ENCODE results near the gene DCLRE1C. TPM values are rescaled to one million over a fixed set of nuclear protein-coding genes. Genes with fewer than 3 reads are reported as not detected.

DCLRE1C gene
- total RNA-seq, 1 donor from 2014 or later = 8.6 TPM

DNA sequence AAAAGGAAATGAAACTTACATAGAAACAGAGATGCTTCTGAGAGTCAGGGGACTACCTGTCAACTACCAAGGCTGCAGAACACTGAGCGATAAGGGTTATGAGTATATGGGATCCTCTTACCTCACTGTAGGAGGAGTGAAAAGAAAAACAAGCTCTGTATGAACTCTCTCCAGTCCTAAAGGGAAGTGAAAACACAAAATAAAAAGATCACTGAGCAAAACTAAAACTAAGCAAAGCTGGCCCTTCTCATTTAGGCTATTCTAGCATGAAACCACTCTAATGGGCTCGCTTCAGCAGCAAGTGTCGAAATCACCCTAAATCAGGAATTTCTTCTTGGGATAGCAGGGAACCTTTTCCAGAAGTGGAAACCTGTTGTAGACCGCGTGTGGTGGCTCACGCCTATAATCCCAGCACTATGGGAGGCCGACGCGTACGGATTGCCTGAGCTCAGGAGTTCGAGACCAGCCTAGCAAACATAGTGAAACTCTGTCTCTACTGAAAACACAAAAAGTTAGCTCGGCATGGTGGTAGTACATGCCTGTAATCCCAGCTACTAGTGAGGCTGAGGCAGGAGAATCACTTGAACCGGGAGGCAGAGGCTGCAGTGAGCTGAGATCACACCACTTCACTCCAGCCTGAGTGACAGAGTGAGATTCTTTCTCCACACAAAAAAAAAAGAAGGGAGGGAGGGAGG is 27.0 kb downstream of the DCLRE1C start:
- Histone ChIP-seq H3K27ac (no peak overlapping the region), H3K36me3 (peaks cover 57 to 71% of the 10 kb centered on the region in 2 donors), H3K4me1 (no peaks in the 10 kb centered on the region), H3K4me3 (no peak overlapping the region), H3K27me3 (no peaks in the 10 kb centered on the region), H3K9me3 (no peaks in the 10 kb centered on the region)
- intact Hi-C loops (cut with DNase I) = no loop called here
- TF ChIP-seq, protein P1, sequence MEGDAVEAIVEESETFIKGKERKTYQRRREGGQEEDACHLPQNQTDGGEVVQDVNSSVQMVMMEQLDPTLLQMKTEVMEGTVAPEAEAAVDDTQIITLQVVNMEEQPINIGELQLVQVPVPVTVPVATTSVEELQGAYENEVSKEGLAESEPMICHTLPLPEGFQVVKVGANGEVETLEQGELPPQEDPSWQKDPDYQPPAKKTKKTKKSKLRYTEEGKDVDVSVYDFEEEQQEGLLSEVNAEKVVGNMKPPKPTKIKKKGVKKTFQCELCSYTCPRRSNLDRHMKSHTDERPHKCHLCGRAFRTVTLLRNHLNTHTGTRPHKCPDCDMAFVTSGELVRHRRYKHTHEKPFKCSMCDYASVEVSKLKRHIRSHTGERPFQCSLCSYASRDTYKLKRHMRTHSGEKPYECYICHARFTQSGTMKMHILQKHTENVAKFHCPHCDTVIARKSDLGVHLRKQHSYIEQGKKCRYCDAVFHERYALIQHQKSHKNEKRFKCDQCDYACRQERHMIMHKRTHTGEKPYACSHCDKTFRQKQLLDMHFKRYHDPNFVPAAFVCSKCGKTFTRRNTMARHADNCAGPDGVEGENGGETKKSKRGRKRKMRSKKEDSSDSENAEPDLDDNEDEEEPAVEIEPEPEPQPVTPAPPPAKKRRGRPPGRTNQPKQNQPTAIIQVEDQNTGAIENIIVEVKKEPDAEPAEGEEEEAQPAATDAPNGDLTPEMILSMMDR (IDR thresholded peaks at IDR 0.05) = no peak
- no peak for DNase-seq (ENCODE audit: low spot score in 2 of 2)

DNA sequence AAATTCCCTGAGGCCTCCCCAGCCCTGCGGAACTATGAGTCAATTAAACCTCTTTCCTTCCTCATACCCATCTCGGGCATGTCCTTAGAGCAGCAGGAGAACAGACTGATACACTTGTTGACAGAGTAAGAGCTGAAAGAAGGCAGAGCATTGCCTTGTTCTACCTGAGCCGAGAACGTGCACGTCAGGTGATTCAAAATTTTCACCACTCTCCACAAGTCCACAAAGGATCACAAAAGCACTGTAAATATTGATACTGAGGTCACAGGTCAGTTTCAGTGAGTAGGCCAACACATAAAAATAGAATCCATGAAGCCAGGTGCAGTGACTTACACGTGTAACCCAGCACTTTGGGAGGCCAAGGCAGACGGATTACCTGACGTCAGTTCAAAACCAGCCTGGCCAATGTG is 27.8 kb downstream of the DCLRE1C start:
- no peaks in the 10 kb centered on the region for H3K27me3 ChIP-seq
- H3K4me3 ChIP-seq = no peak overlapping the region
- H3K4me1 ChIP-seq = no peaks in the 10 kb centered on the region
- H3K27ac ChIP-seq = no peak overlapping the region
- DNase-seq (ENCODE audit: low spot score in 2 of 2) = no peak
- no peaks in the 10 kb centered on the region for H3K9me3 ChIP-seq
- intact Hi-C loops (cut with DNase I) = no loop called here
- peaks cover 60 to 71% of the 10 kb centered on the region in 2 donors for H3K36me3 ChIP-seq
- TF ChIP-seq, protein P1 (IDR thresholded peaks at IDR 0.05) = no peak

DNA sequence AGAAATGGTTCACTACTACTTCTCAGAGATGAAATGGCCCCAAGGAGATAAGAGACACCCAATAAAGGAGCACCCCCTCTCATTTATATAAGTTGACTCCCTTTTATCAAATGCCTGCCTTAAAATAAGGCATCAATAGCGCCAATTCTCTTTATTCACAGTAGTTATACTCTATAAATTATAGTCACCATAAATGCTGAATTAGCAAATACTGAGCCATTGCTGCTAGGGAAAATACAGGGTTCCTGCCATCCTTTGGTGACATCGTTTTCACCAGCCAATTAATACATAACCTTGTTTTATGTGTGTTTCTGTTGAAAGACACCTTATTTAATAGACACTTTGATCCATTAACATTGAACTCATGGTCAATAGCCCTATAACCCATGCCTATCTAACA is 28.6 kb downstream of the DCLRE1C start:
- Histone ChIP-seq H3K27me3 (no peaks in the 10 kb centered on the region), H3K9me3 (no peaks in the 10 kb centered on the region), H3K4me1 (no peaks in the 10 kb centered on the region), H3K27ac (no peak overlapping the region), H3K4me3 (no peak overlapping the region), H3K36me3 (peaks cover 59 to 71% of the 10 kb centered on the region in 2 donors)
- intact Hi-C loops (cut with DNase I) = no loop called here
- TF ChIP-seq, protein P1 (IDR thresholded peaks at IDR 0.05) = no peak
- DNase-seq (ENCODE audit: low spot score in 2 of 2) = no peak

DNA sequence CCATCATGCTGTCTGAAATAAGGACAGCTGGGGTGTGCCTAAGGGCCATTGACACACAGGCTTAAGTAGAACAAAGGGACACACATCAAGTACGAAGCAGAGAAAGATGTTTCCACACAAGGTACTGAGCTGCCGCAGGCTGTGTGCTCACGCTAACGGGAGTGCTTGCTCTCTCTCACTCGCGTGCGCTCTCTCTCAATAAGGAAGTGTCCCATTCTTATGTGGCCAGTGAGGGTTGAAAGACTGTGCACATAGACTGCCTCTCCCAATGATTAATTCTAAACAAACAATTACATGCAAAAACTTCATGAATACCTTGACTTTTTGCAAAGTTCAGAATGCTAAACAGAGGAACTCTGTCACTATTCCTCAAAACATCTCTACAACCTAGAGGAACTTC is 29.9 kb downstream of the DCLRE1C start:
- H3K36me3 ChIP-seq = peaks cover 59 to 77% of the 10 kb centered on the region in 2 donors
- DNase-seq (ENCODE audit: low spot score in 2 of 2) = no peak
- no peaks in the 10 kb centered on the region for H3K27me3 ChIP-seq
- H3K27ac ChIP-seq = no peak overlapping the region
- H3K4me3 ChIP-seq = no peak overlapping the region
- no peaks in the 10 kb centered on the region for H3K4me1 ChIP-seq
- intact Hi-C loops (cut with DNase I) = no loop called here
- TF ChIP-seq, protein P1 (IDR thresholded peaks at IDR 0.05) = no peak
- H3K9me3 ChIP-seq = no peaks in the 10 kb centered on the region

DNA sequence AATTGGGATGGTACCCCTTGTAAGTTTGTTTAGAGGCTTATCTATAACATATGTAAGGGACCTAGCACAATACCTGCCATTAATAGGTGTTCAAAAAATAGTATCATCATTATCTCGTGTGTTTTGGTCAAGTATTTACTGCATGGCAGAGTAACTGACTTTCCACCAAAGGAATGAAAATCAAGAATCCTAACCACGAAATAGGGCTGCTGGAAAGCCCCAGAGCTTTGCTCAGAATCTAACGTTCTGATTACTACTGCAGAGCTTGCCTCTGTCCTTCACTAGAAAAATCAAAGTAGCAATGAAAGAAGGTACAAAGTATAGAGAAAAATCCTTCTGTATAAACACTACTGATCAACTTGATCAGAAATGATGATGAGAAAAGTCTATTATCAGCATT is 34.9 kb downstream of the DCLRE1C start:
- Histone ChIP-seq H3K27me3 (no peaks in the 10 kb centered on the region), H3K27ac (no peak overlapping the region), H3K36me3 (peaks cover 58 to 84% of the 10 kb centered on the region in 2 donors), H3K4me3 (no peak overlapping the region), H3K4me1 (no peaks in the 10 kb centered on the region), H3K9me3 (peaks cover 7 to 25% of the 10 kb centered on the region in 2 donors)
- intact Hi-C loops (cut with DNase I) = no loop called here
- no peak for DNase-seq (ENCODE audit: low spot score in 2 of 2)
- TF ChIP-seq, protein P1 (IDR thresholded peaks at IDR 0.05) = no peak
